Measurements from ENCODE around the gene TNRC6A.

DNA sequence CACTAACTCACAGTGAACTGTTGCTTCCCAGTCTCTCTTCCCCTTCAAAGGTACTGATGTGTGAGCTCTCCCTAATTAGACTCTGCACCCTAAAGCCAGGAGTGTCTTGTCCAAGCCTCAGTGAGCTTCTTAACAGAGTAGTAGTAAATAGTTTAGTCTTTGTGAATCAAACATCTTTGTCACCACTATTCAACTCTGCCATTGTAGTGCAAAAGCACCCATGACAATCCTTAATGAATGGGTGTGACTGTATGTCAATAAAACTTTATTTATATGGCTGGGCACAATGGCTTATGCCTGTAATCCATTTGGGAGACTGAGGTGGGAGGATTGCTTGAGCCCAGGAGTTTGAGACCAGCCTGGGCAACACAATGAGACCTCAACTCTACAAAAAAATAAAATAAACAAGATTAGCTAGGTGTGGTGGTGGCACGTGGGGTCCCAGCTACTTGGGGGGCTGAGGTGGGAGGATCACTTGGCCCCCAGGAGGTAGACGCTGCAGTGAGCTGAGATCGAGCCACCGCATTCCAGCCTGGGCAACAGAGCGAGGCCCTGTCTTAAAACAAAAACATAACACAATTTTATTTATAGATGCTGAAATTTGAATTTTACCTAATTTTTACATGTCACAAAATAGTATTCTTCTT is 45.5 kb upstream of the TNRC6A start:
- TF ChIP-seq, protein P1, sequence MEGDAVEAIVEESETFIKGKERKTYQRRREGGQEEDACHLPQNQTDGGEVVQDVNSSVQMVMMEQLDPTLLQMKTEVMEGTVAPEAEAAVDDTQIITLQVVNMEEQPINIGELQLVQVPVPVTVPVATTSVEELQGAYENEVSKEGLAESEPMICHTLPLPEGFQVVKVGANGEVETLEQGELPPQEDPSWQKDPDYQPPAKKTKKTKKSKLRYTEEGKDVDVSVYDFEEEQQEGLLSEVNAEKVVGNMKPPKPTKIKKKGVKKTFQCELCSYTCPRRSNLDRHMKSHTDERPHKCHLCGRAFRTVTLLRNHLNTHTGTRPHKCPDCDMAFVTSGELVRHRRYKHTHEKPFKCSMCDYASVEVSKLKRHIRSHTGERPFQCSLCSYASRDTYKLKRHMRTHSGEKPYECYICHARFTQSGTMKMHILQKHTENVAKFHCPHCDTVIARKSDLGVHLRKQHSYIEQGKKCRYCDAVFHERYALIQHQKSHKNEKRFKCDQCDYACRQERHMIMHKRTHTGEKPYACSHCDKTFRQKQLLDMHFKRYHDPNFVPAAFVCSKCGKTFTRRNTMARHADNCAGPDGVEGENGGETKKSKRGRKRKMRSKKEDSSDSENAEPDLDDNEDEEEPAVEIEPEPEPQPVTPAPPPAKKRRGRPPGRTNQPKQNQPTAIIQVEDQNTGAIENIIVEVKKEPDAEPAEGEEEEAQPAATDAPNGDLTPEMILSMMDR (IDR thresholded peaks at IDR 0.05; ENCODE audit: low read depth, low read length) = no peak
- TF ChIP-seq EZH2phosphoT487 (IDR thresholded peaks at IDR 0.05; ENCODE audit: low read depth) = no peak
